IMR-90 (cell line): ENCODE data around the gene NAA38. TPM values are rescaled to one million over a fixed set of nuclear protein-coding genes. Genes with fewer than 3 reads are reported as not detected.

Experiments
- ATAC-seq: fragments of 200-7000 bp; cut with Tn5 transposase; 2 replicates; pipeline ENCODE4 v1.9.1; 2020; ENCODE audit warnings: low read depth, mild to moderate bottlenecking, moderate library complexity
- BruUV-seq: library from RNA; stranded (reverse); fragments of 400-500 nt; replicated peaks from 2 replicates; lab custom pipeline; 2021; lab: Mats Ljungman, UMichigan
- CTCF ChIA-PET: fragments of 300-600 bp; formaldehyde crosslinking; extraction: SDS; loops from one replicate; lab custom pipeline; 2021; ENCODE audit warnings: antibody characterized with exemption; lab: Yijun Ruan, JAX
- POLR2A ChIA-PET: fragments of 300-600 bp; sonication (Branson Sonifier 250); formaldehyde crosslinking; loops from one replicate; lab custom pipeline; 2022; ENCODE audit warnings: antibody characterized with exemption; ENCODE audit not compliant: unreplicated experiment; lab: Charles Lee
- DNase-seq: peaks from one replicate; pipeline ENCODE4 v3.0.0; 2013
- H2AFZ ChIP-seq: replicated peaks from 2 replicates; pipeline ENCODE3; 2013; ENCODE audit warnings: low read length, mild to moderate bottlenecking; ENCODE audit not compliant: poor library complexity
- H2AK5ac ChIP-seq: 2 replicates; pipeline ENCODE4 v1.6.1; 2013; ENCODE audit warnings: low read depth, low read length, inconsistent platforms
- H2AK9ac ChIP-seq: replicated peaks from 2 replicates; pipeline ENCODE3; 2013; ENCODE audit warnings: mild to moderate bottlenecking, low read depth, low read length, moderate library complexity; ENCODE audit not compliant: poor library complexity
- H2BK120ac ChIP-seq: 2 replicates; pipeline ENCODE4 v1.6.1; 2013; ENCODE audit warnings: low read depth, low read length, inconsistent platforms
- H2BK15ac ChIP-seq: 3 replicates; pipeline ENCODE4 v1.6.1; 2013; ENCODE audit warnings: low read depth, low read length, inconsistent platforms
- H2BK20ac ChIP-seq: 2 replicates; pipeline ENCODE4 v1.6.1; 2013; ENCODE audit warnings: low read depth, mild to moderate bottlenecking, inconsistent platforms, low read length, moderate library complexity
- H2BK5ac ChIP-seq: 2 replicates; pipeline ENCODE4 v1.6.1; 2013; ENCODE audit warnings: mild to moderate bottlenecking, low read depth, low read length, inconsistent platforms; ENCODE audit not compliant: poor library complexity, severe bottlenecking
- H3K14ac ChIP-seq: replicated peaks from 2 replicates; pipeline ENCODE4 v1.6.1; 2013; ENCODE audit warnings: low read depth, low read length, inconsistent platforms
- H3K18ac ChIP-seq: 2 replicates; pipeline ENCODE4 v1.6.1; 2013; ENCODE audit warnings: low read depth, low read length, control low read depth
- H3K23ac ChIP-seq: 2 replicates; pipeline ENCODE4 v1.6.1; 2013; ENCODE audit warnings: low read depth, low read length, inconsistent platforms
- H3K27ac ChIP-seq: 2 replicates; pipeline ENCODE4 v1.5.1; 2013; ENCODE audit warnings: mild to moderate bottlenecking, control low read depth, low read length; ENCODE audit not compliant: insufficient read depth
- H3K27me3 ChIP-seq: 2 replicates; pipeline ENCODE4 v1.6.1; 2013; ENCODE audit warnings: low read length; ENCODE audit not compliant: control insufficient read depth, insufficient read depth
- H3K36me3 ChIP-seq: 2 replicates; pipeline ENCODE4 v1.6.1; 2013; ENCODE audit warnings: low read length, mixed read lengths; ENCODE audit not compliant: control insufficient read depth, insufficient read depth
- H3K4ac ChIP-seq: 2 replicates; pipeline ENCODE4 v1.6.1; 2013; ENCODE audit warnings: low read depth, low read length, inconsistent platforms
- H3K4me1 ChIP-seq: 2 replicates; pipeline ENCODE4 v1.6.1; 2013; ENCODE audit warnings: low read length, mixed read lengths; ENCODE audit not compliant: control insufficient read depth, insufficient read depth
- H3K4me2 ChIP-seq: 2 replicates; pipeline ENCODE4 v1.6.1; 2013; ENCODE audit warnings: low read depth, mild to moderate bottlenecking, control low read depth, low read length, moderate library complexity
- H3K4me3 ChIP-seq: 2 replicates; pipeline ENCODE4 v1.5.1; 2013; ENCODE audit warnings: low read depth, mild to moderate bottlenecking, control low read depth, low read length, moderate library complexity; ENCODE audit not compliant: insufficient read depth
- H3K56ac ChIP-seq: 2 replicates; pipeline ENCODE4 v1.6.1; 2013; ENCODE audit warnings: low read length, inconsistent platforms; ENCODE audit not compliant: insufficient read depth; ENCODE audit errors: extremely low read depth
- H3K79me1 ChIP-seq, 2 experiments: 2 replicates each; pipeline ENCODE4 v1.6.1; 2013; ENCODE audit warnings: low read length in 2 of 2, inconsistent platforms in 1 of 2, low read depth in 1 of 2
- H3K9ac ChIP-seq: 2 replicates; pipeline ENCODE4 v1.6.1; 2013; ENCODE audit warnings: low read depth, low read length, control low read depth
- H3K9me1 ChIP-seq: 2 replicates; pipeline ENCODE4 v1.6.1; 2013; ENCODE audit warnings: low read length, inconsistent platforms; ENCODE audit not compliant: insufficient read depth
- H3K9me3 ChIP-seq: 2 replicates; pipeline ENCODE4 v1.6.1; 2013; ENCODE audit warnings: low read length; ENCODE audit not compliant: control insufficient read depth, insufficient read depth
- H4K20me1 ChIP-seq: 2 replicates; pipeline ENCODE4 v1.6.1; 2013; ENCODE audit warnings: low read length, inconsistent platforms; ENCODE audit not compliant: insufficient read depth
- H4K5ac ChIP-seq: 2 replicates; pipeline ENCODE4 v1.6.1; 2013; ENCODE audit warnings: mild to moderate bottlenecking, low read depth, low read length, control low read depth
- H4K8ac ChIP-seq, 2 experiments: 2 replicates each; pipeline ENCODE4 v1.6.1; 2013; ENCODE audit warnings: low read depth in 2 of 2, low read length in 2 of 2, control low read depth in 1 of 2, inconsistent platforms in 1 of 2
- H4K91ac ChIP-seq: 2 replicates; pipeline ENCODE4 v1.6.1; 2013; ENCODE audit warnings: low read depth, low read length, inconsistent platforms; ENCODE audit not compliant: insufficient read depth
- FOS ChIP-seq: fragments of 150-350 bp; IDR thresholded peaks from 2 replicates; pipeline ENCODE4 v1.6.1; 2016; ENCODE audit warnings: low read depth, low read length
- MAZ ChIP-seq: IDR thresholded peaks from 2 replicates; pipeline ENCODE4 v1.6.1; 2012; ENCODE audit warnings: low read depth, mild to moderate bottlenecking, low read length, improper control_type of control experiment, moderate library complexity, borderline replicate concordance
- MXI1 ChIP-seq: IDR thresholded peaks from 2 replicates; pipeline ENCODE4 v1.6.1; 2012; ENCODE audit warnings: low read depth, mild to moderate bottlenecking, low read length, moderate library complexity, borderline replicate concordance
- WGBS, 2 experiments: methylation state at CpG; one replicate each; pipeline versions ENCODE4 v1.1.5 to v1.1.7; 2013; ENCODE audit warnings: missing lambda C conversion rate in 2 of 2; ENCODE audit not compliant: insufficient read length in 1 of 2; ENCODE audit errors: extremely low coverage in 2 of 2; 5-methylcytosine and 5-hydroxymethylcytosine counted together
- dilution Hi-C: fragments of 300-500 bp; cut with HindIII; formaldehyde crosslinking; loops from one replicate; pipeline ENCODE4 v1.14.3; 2018; ENCODE audit warnings: low sequenced_read_pairs; ENCODE audit not compliant: unreplicated experiment
- in situ Hi-C: fragments of 300-500 bp; cut with MboI; formaldehyde crosslinking; loops from 3 replicates; pipeline ENCODE4 v1.14.3; 2019; ENCODE audit warnings: low sequenced_read_pairs, inconsistent platforms, mixed read lengths
- intact Hi-C: fragments of 100-400 bp; cut with micrococcal nuclease; formaldehyde crosslinking; loops from 2 replicates; pipeline ENCODE4 v1.10.0; 2022
- polyA plus RNA-seq, 3 experiments: library from polyadenylated mRNA; depleted of rRNA; stranded (reverse); fragments of >200 nt; gene quantifications; 2 replicates each; pipeline ENCODE4 v1.2.3, GENCODE V29; 2012; ENCODE audit warnings: low replicate concordance in 1 of 3
- total RNA-seq: library from RNA; depleted of rRNA; stranded (reverse); fragments of >200 nt; gene quantifications from 2 replicates; pipeline ENCODE4 v1.2.3, GENCODE V29; 2012

The NAA38 gene
- total and polyA plus RNA-seq, 2 of the 4 experiments (the other 2 are of a cell fraction): 40.7 to 76.8 TPM

GRCh38 chr17:7811251-7811650, 46.1 kb downstream of the NAA38 start:
- WGBS, 2 experiments: no CpG with 5 or more reads among the region's 3 CpGs
- TF ChIP-seq MXI1: no peak
- TF ChIP-seq MAZ: no peak
- no peak for TF ChIP-seq FOS
- Histone ChIP-seq H3K4me2 (no peak overlapping the region), H2BK15ac (no peak overlapping the region), H3K9ac (no peak overlapping the region), H3K56ac (no peak overlapping the region), H3K27me3 (peaks cover 20% of the 10 kb centered on the region), H3K14ac (no peak overlapping the region), H3K27ac (no peak overlapping the region), H4K20me1 (no peaks in the 10 kb centered on the region), H3K4ac (no peak overlapping the region), H2AK9ac (no peak overlapping the region), H3K9me1 (no peaks in the 10 kb centered on the region), H3K23ac (no peak overlapping the region), H4K91ac (no peak overlapping the region), H3K4me1 (no peaks in the 10 kb centered on the region; the same call in 1 of the 2 replicates), H2BK120ac (no peak overlapping the region), H3K9me3 (no peaks in the 10 kb centered on the region), H2AK5ac (no peak overlapping the region), H2BK5ac (no peak overlapping the region), H4K5ac (no peak overlapping the region), H2AFZ (no peak overlapping the region), H3K36me3 (no peaks in the 10 kb centered on the region), H3K4me3 (no peak overlapping the region), H3K18ac (no peak overlapping the region), H4K8ac (no peak overlapping the region), H3K79me1 (no peaks in the 10 kb centered on the region), H2BK20ac (no peak overlapping the region)
- dilution Hi-C loops: no loop called here
- no TSS peak for BruUV-seq
- POLR2A ChIA-PET: no interaction called here
- DNase-seq: no peak
- no peak for ATAC-seq
- in situ Hi-C loops: no loop called here
- CTCF ChIA-PET: no interaction called here
- intact Hi-C loops: no loop called here
